ENCODE results near the gene NDUFS5.

- TF ChIP-seq CTCF (IDR thresholded peaks at IDR 0.05) (no peak), EZH2 (IDR thresholded peaks at IDR 0.05) (no peak)
Measured at GRCh38 chr1:39034114-39034654, 8.0 kb downstream of the NDUFS5 start.
